Smooth muscle cell (in vitro differentiated cells): ENCODE results near the gene TBC1D21. TPM values are rescaled to one million over a fixed set of nuclear protein-coding genes. Genes with fewer than 3 reads are reported as not detected.

Experiments used
- DNase-seq: peaks from one replicate; lab custom pipeline; 2025; ENCODE audit not compliant: unreplicated experiment; lab: John Stamatoyannopoulos, UW
- H2AFZ ChIP-seq: fragments of 200-600 bp; sonication (generic); 2 replicates; pipeline ENCODE4 v1.6.0; 2016; ENCODE audit warnings: antibody characterized with exemption, low read depth, mild to moderate bottlenecking
- H3F3A ChIP-seq: fragments of 200-600 bp; sonication (generic); 2 replicates; pipeline ENCODE4 v1.6.0; 2017; ENCODE audit warnings: antibody characterized with exemption, low read depth
- H3K27ac ChIP-seq: fragments of 200-600 bp; sonication (generic); 2 replicates; pipeline ENCODE4 v1.5.1; 2016; ENCODE audit warnings: low read depth, mild to moderate bottlenecking
- H3K27me3 ChIP-seq: fragments of 200-600 bp; sonication (generic); 2 replicates; pipeline ENCODE4 v1.6.1; 2016; ENCODE audit warnings: low read depth, mild to moderate bottlenecking
- H3K36me3 ChIP-seq: fragments of 200-600 bp; sonication (generic); 2 replicates; pipeline ENCODE4 v1.5.1; 2016; ENCODE audit warnings: low read depth
- H3K4me1 ChIP-seq: fragments of 200-600 bp; sonication (generic); 2 replicates; pipeline ENCODE4 v1.5.1; 2016; ENCODE audit warnings: low read depth
- H3K4me2 ChIP-seq: fragments of 200-600 bp; sonication (generic); 2 replicates; pipeline ENCODE4 v1.6.0; 2016; ENCODE audit warnings: mild to moderate bottlenecking
- H3K4me3 ChIP-seq: fragments of 200-600 bp; sonication (generic); 2 replicates; pipeline ENCODE4 v1.5.1; 2016; ENCODE audit warnings: mild to moderate bottlenecking
- H3K79me2 ChIP-seq: fragments of 200-600 bp; sonication (generic); 2 replicates; pipeline ENCODE4 v1.6.0; 2016; ENCODE audit warnings: low read depth, mild to moderate bottlenecking
- H3K9ac ChIP-seq: fragments of 200-600 bp; sonication (generic); 2 replicates; pipeline ENCODE4 v1.6.0; 2016; ENCODE audit warnings: low read depth
- H3K9me3 ChIP-seq: fragments of 200-600 bp; sonication (generic); replicated peaks from 2 replicates; pipeline ENCODE4 v1.5.1; 2016; ENCODE audit warnings: low read depth
- H4K20me1 ChIP-seq: fragments of 200-600 bp; sonication (generic); 2 replicates; pipeline ENCODE4 v1.6.0; 2016; ENCODE audit warnings: low read depth
- CTCF ChIP-seq: fragments of 200-600 bp; sonication (generic); IDR thresholded peaks from 2 replicates; pipeline ENCODE4 v1.5.1; 2017; ENCODE audit warnings: borderline replicate concordance, mild to moderate bottlenecking, antibody characterized with exemption; ENCODE audit not compliant: insufficient read depth, poor library complexity, severe bottlenecking
- WGBS: methylation state at CpG from one replicate; pipeline ENCODE4 v1.1.7; 2016; ENCODE audit warnings: low lambda C conversion rate; 5-methylcytosine and 5-hydroxymethylcytosine counted together
- polyA plus RNA-seq: library from polyadenylated mRNA; unstranded; fragments of >200 nt; fragmentation: Nextera tagmentation; extraction: Ambion mirVana; gene quantifications from 2 replicates; pipeline ENCODE4 v1.2.1, GENCODE V29; 2016
- total RNA-seq: library from RNA; depleted of rRNA; stranded (reverse); fragments of >200 nt; gene quantifications from 2 replicates; pipeline ENCODE4 v1.2.3, GENCODE V29; 2014

The TBC1D21 gene
- total and polyA plus RNA-seq, 2 experiments from 2014 or later: not detected

DNA sequence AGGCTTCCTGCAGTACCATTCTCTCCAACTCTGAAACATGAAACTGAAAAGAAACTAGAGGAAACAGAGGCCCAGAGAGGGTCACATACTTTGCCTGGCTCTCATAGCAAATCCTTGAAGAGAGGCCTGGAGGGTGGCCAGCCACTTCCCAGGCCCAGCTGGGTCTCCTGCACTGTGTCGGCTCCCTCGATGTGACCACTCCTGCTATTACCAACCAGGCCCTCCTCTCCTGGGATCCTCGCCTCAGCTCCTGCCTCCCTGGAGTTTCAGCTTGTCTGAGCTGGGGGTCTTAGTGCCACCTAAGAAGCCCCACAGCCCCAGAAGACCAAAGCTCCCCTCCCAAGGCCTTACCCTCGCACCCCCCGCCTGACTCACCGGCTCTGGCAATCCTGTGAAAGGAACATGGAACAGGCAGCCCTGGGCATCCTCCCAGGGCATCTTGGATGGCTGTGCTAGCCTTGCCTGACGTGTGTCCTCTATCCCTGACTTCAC is 57.5 kb downstream of the TBC1D21 start:
- no peaks in the 10 kb centered on the region for H3F3A ChIP-seq
- H3K4me3 ChIP-seq: no peak overlapping the region
- peak overlapping the region; percentile 96 for H3K4me2 ChIP-seq
- H2AFZ ChIP-seq: no peak overlapping the region
- H3K79me2 ChIP-seq: peaks cover 88% of the 10 kb centered on the region
- no peak for DNase-seq
- H3K9ac ChIP-seq: peak overlapping the region; percentile 80
- WGBS: 44% methylated on average over 7 of the region's 7 CpGs
- H3K27ac ChIP-seq: peak overlapping the region; percentile 96
- peaks cover 30% of the 10 kb centered on the region for H3K4me1 ChIP-seq
- peaks cover 69% of the 10 kb centered on the region for H4K20me1 ChIP-seq
- no peaks in the 10 kb centered on the region for H3K9me3 ChIP-seq
- no peak for TF ChIP-seq CTCF
- no peaks in the 10 kb centered on the region for H3K27me3 ChIP-seq
- H3K36me3 ChIP-seq: no peaks in the 10 kb centered on the region

- WGBS: 98% methylated on average over 2 of the region's 2 CpGs
- Histone ChIP-seq H4K20me1 (peaks cover 73% of the 10 kb centered on the region), H3K9me3 (no peaks in the 10 kb centered on the region), H3F3A (no peaks in the 10 kb centered on the region), H3K4me1 (peaks cover 33% of the 10 kb centered on the region), H3K9ac (peak overlapping the region; percentile 23), H3K79me2 (peaks cover 83% of the 10 kb centered on the region), H3K4me3 (no peak overlapping the region), H3K4me2 (peak overlapping the region; percentile 33), H3K27me3 (no peaks in the 10 kb centered on the region), H3K36me3 (no peaks in the 10 kb centered on the region), H3K27ac (peak overlapping the region; percentile 96), H2AFZ (no peak overlapping the region)
- no peak for DNase-seq
- TF ChIP-seq CTCF: no peak
Measured at GRCh38 chr15:73931441-73931840, 58.1 kb downstream of the TBC1D21 start.

GRCh38 chr15:73932381-73933191 is 59.2 kb downstream of the TBC1D21 start:
- peak overlapping the region; percentile 33 for H3K4me2 ChIP-seq
- no peak overlapping the region for H3K4me3 ChIP-seq
- DNase-seq: no peak
- no peaks in the 10 kb centered on the region for H3K27me3 ChIP-seq
- no peak overlapping the region for H3K9ac ChIP-seq
- H2AFZ ChIP-seq: no peak overlapping the region
- no peak for TF ChIP-seq CTCF
- H3K79me2 ChIP-seq: peaks cover 85% of the 10 kb centered on the region
- H4K20me1 ChIP-seq: peaks cover 70% of the 10 kb centered on the region
- no peaks in the 10 kb centered on the region for H3K36me3 ChIP-seq
- H3K4me1 ChIP-seq: peaks cover 33% of the 10 kb centered on the region
- H3K9me3 ChIP-seq: no peaks in the 10 kb centered on the region
- WGBS: 39% methylated on average over 6 of the region's 6 CpGs
- no peaks in the 10 kb centered on the region for H3F3A ChIP-seq
- peak overlapping the region; percentile 44 for H3K27ac ChIP-seq

GRCh38 chr15:73934281-73934680 is 60.9 kb downstream of the TBC1D21 start:
- WGBS: 83% methylated on average over 7 of the region's 7 CpGs
- H3K36me3 ChIP-seq: no peaks in the 10 kb centered on the region
- peaks cover 24% of the 10 kb centered on the region for H3K4me1 ChIP-seq
- no peaks in the 10 kb centered on the region for H3K9me3 ChIP-seq
- peak overlapping the region; percentile 60 for H3K4me2 ChIP-seq
- no peak for TF ChIP-seq CTCF
- no peak overlapping the region for H3K9ac ChIP-seq
- H4K20me1 ChIP-seq: peaks cover 53% of the 10 kb centered on the region
- H3K4me3 ChIP-seq: no peak overlapping the region
- DNase-seq: no peak
- peaks cover 7% of the 10 kb centered on the region for H3F3A ChIP-seq
- no peak overlapping the region for H2AFZ ChIP-seq
- peaks cover 74% of the 10 kb centered on the region for H3K79me2 ChIP-seq
- no peaks in the 10 kb centered on the region for H3K27me3 ChIP-seq
- H3K27ac ChIP-seq: peak overlapping the region; percentile 37
